Hematopoietic multipotent progenitor cell treated with erythropoietin and hydrocortisone succinate and interleukin-3 and kit ligand, for 15 days (in vitro differentiated cells): Measurements from ENCODE around the gene DIP2B.
A peak's percentile ranks its signal among the peaks of the same experiment; 100 is the strongest.
"Not testable (repeated sequence)": the region's sequence is repeated elsewhere in the genome, so short reads cannot be mapped to it uniquely, and the experiment has no call there.

Source experiments
- DNase-seq: peaks from one replicate; pipeline ENCODE4 v3.0.0-alpha.2; 2015; ENCODE audit warnings: low spot score

Gene DIP2B

DNA sequence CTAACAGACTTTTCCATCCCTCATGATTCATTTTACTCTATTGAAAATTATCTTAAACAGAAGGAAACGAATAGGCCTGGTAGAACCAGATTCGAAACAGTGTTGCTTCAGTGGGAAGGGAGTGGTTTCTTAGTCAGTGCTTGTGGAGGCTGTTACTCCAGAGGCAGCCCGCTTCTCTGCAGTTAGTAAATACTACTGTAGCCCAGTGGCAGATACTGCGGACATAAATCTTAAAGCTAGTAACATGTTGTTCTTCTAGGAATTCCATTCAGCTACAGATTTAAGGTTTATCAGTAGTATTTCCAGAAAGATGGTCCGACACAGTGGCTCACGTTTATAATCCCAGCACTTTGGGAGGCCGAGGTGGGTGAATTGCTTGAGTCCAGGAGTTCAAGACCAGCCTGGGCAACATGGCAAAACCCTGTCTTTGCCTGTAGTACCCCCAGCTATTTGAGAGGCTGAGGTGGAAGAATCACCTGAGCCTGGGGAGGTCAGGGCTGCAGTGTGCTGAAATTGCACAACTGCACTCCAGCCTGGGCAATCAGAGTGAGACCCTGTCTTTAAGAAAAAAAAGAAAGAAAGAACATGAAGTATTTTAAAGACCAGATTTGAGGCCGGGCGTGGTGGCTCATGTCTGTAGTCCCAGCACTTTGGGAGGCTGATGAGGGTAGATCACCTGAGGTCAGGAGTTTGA is 45.9 kb downstream of the DIP2B start:
- no peak for DNase-seq

DNA sequence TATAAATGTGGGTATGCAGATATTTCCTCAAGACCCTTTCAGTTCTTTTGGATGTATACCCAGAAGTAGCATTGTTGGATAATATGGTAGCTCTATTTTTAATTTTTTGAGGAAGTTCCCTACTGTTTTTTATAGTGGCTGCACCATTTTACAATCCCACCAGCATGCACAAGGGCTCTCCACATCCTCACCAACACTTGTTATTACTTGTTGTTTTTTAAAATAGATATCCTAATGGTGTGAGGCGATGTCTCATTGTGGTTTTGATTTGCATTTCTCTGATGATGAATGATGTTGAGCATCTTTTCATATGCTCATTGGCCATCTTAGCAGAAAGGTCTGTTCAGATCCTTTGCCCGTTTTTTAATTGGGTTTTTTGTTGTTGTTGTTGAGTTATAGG is 47.1 kb downstream of the DIP2B start:
- no peak for DNase-seq

GRCh38 chr12:50554651-50555050 is 49.9 kb downstream of the DIP2B start:
- no peak for DNase-seq

DNA sequence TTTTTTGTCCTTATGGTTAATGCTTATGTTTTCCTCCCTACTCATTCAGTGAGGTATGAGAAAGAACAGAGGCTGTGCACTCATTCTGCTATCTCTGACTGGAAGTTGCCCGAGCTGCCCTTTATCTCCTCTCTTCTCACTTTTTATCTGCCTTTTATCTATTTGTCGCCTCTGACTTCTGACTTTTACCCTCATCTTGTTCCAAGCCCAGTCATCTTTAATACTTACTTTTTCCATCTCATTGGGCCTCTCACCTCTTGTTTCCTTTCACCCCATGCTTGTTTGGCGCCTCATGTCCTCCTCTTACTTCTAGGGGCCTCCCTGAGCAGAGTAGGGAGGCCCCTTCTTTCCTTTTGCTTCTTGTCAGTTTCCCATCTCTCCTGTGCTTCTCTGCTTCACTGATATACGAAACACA is 50.7 kb downstream of the DIP2B start:
- no peak for DNase-seq

DNA sequence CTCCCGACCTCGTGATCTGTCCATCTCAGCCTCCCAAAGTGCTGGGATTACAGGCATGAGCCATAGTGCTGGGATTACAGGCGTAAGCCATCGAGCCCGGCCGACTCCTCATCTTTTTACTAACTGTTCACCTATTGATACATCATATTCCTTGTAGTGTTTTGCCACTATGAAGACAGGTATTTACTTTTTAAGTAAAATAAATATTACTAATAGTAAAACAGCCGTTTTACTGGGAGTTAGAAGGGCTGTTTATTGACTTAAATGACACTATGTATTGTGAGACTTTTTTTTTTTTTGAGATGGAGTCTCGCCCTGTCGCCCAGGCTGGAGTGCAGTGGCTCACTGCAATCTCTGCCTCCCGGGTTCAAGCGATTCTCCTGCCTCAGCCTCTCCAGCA is 51.5 kb downstream of the DIP2B start:
- DNase-seq, result no peak

DNA sequence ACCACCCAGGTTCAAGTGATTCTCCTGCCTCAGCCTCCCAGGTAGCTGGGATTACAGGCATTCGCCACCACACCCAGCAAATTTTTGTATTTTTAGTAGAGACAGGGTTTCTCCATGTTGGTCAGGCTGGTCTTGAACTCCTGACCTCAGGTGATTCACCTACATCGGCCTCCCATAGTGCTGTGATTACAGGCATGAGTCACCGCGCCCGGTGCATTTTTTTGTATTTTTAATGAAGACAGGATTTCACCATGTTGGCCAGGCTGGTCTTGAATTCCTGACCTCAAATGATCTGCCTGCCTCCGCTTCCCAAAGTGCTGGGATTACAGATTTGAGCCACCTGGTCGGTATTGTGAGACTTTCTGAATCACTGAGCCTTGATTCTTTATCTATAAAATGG is 52.0 kb downstream of the DIP2B start:
- not testable (repeated sequence) for DNase-seq

GRCh38 chr12:50557421-50557820 is 52.6 kb downstream of the DIP2B start:
- no peak for DNase-seq

DNA sequence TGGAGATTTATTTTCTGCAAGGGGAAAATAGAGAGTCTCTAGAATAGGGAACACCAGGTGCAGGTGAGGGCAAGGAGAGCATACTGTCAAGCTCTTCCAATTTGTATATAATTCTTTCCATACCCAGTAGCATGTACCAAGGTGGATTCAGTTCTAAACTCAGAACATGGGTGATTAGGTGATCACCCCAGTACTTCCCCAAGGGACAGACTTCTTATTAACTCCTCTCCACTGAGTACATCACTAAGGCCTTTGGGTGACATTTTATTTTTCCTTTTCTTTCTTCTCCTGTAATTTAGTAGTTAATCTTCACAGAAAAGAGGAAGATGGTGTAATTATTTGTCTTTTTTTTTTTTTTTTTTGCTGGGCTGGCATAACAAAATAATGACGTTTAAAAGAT is 54.2 kb downstream of the DIP2B start:
- no peak for DNase-seq

- DNase-seq, result peak; percentile 41
Measured at GRCh38 chr12:50562520-50563433, 58.0 kb downstream of the DIP2B start.

DNA sequence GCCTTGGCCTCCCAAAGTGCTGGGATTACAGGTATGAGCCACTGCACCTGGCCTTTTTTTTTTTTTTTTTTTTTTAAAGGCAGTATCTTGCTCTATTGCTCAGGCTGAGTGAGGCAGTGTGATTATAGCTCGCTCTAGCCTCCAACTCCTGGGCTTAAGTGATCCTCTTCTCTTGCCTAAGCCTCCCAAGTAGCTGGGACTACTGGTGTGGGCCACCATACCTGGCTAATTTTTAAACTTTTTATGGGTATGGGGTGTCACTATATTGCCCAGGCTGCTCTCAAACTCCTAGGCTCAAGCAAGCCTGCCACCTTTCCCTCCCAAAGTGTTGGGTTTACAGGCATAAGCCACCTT is 58.6 kb downstream of the DIP2B start:
- DNase-seq, result no peak

DNA sequence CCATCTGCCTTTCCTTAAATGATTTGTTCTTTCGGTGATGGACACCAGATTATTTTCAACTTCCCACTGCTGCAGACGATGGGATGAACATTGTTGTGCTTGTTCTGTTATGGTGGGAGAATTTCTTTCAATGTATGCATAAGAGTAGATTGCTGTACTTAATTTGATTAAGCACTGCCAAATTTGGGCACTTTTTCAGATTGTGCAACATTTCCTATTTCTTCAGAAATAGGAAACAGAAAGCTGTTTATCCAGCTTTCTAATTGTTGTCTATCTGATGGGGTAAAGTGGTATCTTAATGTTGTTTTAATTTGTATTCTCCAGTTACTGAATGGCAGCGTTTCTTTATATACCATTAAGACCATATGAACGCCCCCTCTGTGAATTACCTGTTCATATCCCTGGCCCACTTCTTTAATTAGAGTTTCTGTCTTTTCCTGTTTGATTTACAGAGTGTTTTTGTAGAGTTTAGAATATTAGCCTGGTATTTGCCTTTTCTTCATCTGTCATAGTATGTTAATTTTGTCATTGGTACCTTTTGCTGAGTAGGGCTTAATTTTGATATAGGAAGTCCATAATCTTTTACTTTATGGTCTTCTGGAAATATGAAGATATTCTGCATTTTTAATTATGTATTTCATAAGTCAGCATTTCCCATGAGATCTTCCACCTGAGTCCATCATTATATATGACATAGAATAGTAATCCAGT is 59.6 kb downstream of the DIP2B start:
- DNase-seq, result no peak

- no peak for DNase-seq
Measured at GRCh38 chr12:50564948-50565297, 60.1 kb downstream of the DIP2B start.

GRCh38 chr12:50566066-50566465 is 61.3 kb downstream of the DIP2B start:
- no peak for DNase-seq

- no peak for DNase-seq
Measured at GRCh38 chr12:50567926-50568325, 63.1 kb downstream of the DIP2B start.

- DNase-seq, result no peak
Measured at GRCh38 chr12:50568338-50569091, 63.7 kb downstream of the DIP2B start.

DNA sequence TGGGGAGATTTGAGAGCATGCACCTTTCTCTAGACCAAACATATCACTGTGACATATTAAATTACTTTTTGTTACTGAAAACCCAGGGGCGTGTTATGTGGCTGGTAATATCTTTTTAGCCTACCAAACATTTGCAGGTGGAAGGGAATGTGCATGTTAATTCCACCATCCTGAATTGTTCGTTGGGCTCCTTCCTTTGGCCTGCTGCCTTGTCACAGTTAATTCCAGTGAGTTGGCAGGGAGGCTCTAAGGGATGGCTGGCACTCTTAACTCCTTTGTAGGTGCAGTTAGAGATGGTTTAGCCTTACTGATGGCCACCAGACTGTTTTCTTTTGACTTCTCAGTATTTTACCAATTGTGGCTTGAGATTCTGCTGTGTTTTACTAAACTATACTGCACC is 64.5 kb downstream of the DIP2B start:
- DNase-seq, result no peak

DNA sequence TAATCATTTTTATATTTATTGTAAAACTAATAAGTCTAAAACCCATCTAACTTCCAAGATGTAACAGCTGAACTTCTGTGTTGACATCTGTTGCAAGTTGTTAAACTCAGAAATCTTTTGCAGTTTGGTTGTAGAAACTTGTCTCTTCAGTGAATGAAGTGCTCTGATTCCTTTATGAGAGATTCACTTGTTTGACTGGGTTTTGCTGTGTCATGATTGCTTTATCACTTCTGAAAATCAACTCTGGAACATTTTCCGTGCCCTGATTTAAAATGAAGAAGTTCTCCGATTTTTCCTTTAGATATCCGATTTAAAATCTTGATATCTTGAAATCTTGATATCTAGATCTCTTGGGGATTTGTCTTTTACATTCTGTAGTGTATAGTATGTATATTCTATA is 65.1 kb downstream of the DIP2B start:
- DNase-seq, result no peak

DNA sequence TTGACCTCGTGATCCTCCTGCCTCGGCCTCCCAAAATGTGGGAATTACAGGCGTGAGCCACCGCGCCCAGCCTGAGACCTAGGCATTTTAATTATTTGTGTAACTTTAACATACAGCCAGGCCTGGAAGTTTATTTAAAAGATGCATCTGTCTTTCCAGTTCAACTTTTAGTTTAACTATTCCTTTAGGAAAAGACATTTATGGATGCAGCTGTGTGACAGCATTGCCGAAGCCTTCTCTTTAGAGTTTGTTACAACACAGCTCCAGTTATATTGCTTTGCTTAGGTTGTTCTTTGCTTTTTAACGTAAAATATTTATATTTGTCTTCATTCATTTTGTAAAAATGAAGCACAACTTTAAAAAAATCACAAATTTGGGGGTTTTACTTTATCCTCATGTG is 67.0 kb downstream of the DIP2B start:
- DNase-seq, result no peak

DNA sequence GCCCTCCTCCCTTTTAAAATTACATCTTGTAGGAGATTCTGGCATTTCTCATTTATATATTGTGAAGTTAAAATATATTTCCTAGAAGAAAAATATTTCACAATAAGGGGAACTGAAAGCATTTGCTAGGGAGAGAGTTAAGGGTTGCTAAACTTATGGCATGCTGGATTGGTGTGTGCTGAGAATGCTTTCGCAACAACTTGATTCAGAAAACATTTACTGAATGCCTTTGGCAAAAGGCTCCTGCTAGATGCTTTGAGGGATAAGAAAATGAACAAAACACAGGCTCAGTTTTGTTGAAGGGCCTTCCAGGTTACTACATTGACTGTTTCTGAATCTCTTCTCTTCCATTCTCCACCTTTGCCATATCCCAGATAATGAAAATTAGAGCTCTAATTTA is 67.5 kb downstream of the DIP2B start:
- no peak for DNase-seq

- DNase-seq, result no peak
Measured at GRCh38 chr12:50572760-50573159, 68.0 kb downstream of the DIP2B start.

DNA sequence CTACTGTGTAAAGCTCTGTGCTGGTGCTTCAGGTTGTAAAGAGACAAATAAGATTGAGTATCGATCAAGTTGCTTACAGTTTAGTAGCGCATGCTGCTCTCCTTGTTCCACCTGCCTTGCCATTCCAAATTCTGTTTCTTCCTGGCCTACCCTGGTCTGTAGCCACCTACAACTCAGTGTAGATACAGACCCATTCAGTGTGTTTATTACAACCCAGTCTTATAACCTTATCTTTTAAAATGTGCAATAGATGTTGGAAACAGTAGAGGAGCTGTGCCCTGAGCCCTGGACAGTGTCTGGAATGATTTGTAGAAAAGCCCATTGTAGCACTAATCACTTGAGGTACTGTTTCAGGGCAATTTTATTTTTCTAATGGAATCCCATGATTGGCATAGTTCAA is 68.5 kb downstream of the DIP2B start:
- DNase-seq, result no peak

DNA sequence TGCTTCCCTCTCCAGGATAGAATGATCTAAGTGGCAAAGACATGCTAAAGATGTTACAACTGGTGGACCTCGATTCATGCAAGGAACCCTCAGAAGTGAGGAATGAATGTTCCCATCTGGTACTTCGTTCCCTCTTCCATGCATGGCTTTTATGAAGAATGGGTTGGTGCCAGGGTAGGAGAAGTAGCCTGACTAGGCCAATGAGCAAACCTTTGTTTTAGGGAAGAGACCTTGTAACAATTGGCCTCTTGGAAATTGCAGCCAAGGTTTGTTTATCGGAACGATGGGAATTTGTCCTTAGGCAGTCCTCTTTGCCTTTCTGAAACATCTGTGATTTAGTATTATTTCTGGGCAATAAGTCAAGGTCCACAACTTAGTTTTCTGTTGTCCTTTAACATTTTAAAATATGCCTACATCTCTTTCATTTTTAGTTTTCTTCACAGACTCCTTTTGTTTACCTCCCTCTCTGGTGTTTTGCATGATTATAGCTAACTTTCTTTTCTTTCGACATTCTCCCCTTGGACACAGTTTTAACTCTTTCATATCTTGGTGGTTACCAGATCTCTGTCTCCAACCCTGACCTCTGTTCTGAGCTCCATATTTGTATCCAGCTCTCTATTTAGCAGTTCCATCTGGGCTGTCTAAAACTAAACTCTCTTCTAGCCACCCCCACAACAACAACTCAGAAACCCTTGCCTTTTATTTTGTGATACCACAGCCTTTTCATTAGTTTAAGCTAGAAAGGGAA is 70.0 kb downstream of the DIP2B start:
- no peak for DNase-seq
